HL-60/S4 treated with phorbol 12-myristate 13-acetate at 8.2 ng/mL for 4 days and 3 days (cell line): Measurements from ENCODE around the gene SZRD1.

Experiments used
- in situ Hi-C: fragments of 300-500 bp; cut with MboI; formaldehyde crosslinking; loops from 2 replicates; pipeline ENCODE4 v1.15.0; 2022; ENCODE audit warnings: low sequenced_read_pairs

SZRD1 gene

DNA sequence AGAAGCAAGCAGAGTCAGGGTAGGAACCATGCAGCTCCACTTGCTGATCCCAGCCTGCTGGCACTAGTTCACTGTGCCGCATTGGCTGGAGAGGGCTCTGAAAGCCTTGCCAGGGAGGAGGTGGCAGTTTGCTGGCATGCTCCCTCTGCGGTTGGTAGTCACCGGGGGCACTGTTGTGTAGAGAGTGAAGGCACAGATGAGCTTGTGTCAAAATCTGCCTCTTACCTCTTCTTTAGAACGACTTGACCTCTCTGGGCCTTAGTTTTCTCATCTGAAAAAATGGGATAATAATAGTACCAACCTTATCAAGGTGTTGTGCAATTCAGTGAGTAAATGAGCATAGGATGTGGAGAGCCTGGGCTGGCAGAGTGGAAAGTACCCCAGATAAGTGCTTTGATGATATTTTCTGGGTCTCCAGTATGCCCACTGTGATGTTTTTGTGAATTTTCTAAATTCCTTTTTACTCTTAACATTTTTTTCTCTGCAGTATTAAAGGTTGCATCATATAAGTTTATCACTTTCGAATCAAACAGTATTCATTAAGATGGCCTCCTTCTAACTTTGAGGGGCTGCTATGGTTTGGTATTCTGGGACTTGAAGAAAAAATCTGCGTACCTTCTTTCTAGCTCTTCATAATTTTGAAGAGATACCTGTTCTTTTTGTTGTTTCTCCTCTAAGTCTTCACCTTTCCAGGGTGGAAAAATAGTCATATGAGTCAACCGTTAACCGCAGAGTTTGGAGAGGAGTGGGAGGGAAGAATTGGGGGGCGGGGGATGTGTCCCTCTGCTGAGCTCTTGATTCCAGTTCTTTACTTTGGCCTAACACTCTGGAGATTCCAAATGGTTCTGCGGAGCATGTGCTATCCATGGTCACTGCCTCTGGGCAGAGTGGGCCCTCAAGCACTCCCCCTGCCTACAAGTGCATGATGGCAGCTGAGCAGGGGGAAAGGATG lies 26.8 kb downstream of the SZRD1 start:
- in situ Hi-C loops, result no loop called here

DNA sequence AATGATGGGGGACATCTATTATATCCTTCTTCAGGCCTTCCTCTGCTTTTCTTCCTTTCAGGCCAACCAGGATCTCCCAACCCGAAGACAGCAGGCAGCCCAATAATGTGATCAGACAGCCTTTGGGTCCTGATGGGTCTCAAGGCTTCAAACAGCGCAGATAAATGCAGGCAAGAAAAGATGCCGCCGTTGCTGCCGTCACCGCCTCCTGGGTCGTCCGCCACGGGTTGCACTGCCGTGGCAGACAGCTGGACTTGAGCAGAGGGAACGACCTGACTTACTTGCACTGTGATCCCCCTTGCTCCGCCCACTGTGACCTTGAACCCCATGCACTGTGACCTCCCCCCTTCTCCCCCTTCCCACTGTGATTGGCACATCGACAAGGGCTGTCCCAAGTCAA lies 27.9 kb downstream of the SZRD1 start:
- in situ Hi-C loops, result no loop called here

- in situ Hi-C loops, result no loop called here
Observed at GRCh38 chr1:16396591-16396990, 29.5 kb downstream of the SZRD1 start.

GRCh38 chr1:16397120-16397519 lies 30.1 kb downstream of the SZRD1 start:
- in situ Hi-C loops, result no loop called here

- in situ Hi-C loops, result no loop called here
Observed at GRCh38 chr1:16398371-16398953, 31.4 kb downstream of the SZRD1 start.

GRCh38 chr1:16402742-16403141 lies 35.7 kb downstream of the SZRD1 start:
- in situ Hi-C loops, result no loop called here

- in situ Hi-C loops, result no loop called here
Observed at GRCh38 chr1:16405441-16405840, 38.4 kb downstream of the SZRD1 start.

GRCh38 chr1:16406868-16407267 lies 39.8 kb downstream of the SZRD1 start:
- in situ Hi-C loops, result no loop called here

DNA sequence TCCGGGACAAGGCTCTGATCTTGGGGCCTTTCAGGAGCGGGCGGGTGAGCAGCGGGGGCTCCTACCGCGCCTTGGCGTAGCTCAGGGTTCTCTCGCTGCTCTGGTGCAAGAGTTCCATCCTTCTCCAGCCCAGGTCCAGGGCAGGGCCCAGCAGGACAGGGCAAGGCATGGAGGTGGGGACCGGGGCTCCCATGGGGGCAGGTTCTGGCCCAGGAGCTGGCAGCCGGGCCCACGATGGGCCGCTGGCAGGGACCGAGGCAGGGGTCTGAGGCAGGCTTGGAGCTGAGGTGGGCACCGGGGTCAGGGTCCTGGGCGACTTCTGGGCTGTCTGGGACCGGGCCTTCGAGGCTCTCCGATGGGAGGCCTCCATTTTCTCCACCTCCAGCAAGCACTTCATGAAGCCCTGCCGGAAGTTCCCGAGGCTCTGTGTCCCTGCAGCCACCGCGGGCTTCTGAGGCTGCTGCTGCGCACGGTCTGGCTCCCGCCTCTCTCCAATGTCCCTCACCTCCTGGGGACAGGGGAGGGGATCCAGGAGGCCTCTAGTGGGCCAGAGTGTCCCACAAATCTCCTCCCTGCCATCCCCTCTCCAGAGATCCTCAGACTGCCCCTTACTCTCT lies 42.6 kb downstream of the SZRD1 start:
- in situ Hi-C loops, result no loop called here

GRCh38 chr1:16410803-16411202 lies 43.8 kb downstream of the SZRD1 start:
- in situ Hi-C loops, result no loop called here

DNA sequence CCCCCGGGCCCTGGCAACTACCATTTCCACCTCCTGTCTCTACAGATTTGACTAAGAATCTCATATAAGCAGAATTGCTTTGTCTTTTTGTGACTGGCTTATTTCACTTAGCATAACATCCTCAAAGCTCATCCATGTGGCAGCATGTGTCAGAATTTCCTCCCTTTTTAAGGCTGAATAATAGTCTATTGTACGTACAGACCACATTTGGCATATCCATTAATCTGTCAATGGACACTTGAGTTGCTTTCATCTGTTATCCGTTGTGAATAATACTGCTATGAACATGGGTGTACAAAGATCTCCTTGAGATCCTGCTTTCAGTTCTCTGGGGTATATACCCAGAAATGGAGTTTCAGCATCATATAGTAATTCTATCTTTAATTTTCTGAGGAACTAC lies 46.1 kb downstream of the SZRD1 start:
- in situ Hi-C loops, result no loop called here

DNA sequence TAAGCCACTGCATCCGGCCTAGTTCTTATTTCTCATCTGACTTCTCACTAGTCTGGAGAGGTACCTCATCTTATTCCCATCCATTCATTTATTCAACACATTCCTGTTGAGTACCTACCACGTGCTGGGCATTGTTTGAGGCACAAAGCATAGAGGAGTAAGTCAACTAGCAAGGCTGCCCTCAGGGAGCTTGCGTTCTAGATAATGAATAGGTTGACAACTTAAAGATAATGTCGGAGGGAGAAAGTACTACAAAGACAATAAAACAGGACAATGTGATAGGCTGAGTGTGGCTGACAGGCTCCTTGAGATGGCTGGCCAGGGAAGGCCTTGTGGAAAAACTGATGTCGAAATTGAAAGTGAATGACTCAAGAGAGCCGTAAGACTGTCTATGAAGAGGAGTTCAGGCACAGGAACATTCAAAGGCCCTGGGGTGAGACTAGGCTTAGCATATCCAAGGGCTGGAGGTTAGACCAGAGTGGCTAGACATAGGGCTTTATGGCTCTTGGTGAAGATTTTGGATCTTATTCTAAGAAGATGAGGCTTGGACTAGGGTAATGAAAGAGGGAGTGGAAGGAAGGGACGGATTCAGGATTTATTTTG lies 51.9 kb downstream of the SZRD1 start:
- in situ Hi-C loops, result no loop called here

DNA sequence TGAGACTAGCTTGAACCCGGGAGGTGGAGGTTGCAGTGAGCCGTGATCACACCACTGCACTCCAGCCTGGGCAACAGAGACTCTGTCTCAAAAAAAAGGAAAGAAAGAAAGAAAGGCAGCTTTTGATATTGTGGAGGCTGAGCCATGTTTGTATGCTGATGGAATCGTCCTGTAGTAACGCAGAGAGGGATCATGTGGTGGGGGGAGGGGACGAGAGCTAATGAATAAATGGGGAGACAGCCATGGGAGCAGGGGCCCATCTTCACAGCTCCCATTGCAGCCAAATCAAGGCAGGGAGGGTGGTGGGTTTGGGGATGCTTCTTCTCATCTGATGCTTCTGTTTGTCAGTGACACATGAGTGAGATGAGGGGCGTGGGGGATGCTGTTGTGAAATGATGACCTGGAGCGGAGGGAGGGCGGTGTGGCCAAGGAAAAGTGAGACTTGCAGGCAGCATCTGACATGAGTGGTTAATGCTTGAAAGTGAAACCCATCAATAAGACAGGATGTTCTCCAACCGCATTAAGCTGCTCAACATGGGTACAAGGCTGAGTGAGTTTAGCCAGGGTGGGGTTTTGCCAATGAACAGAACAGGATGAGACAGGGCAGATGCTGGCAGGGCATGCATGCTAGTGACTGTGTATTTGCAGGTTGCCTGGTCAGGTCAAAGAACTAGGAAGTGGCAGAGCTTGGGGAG lies 53.5 kb downstream of the SZRD1 start:
- in situ Hi-C loops, result no loop called here

DNA sequence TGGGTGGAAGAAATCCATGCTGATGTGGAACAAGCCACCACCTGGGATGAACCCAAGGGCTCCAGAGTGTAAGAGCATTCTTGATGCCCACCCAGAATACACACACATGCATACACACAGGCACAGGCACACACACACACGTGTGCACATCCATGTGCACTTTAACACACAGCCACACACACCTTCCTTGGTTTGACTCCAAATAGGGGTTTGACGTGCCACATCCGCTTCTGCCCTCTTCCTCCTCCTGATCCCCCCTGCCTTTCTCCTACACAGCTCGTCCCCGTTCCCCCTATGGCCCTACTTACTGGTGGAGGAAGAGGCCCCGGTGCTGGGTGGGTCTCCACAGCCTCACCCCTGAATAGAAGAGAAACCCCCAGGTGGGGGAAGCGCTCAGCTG lies 54.2 kb downstream of the SZRD1 start:
- in situ Hi-C loops, result no loop called here

GRCh38 chr1:16422041-16422440 lies 55.0 kb downstream of the SZRD1 start:
- in situ Hi-C loops, result no loop called here

DNA sequence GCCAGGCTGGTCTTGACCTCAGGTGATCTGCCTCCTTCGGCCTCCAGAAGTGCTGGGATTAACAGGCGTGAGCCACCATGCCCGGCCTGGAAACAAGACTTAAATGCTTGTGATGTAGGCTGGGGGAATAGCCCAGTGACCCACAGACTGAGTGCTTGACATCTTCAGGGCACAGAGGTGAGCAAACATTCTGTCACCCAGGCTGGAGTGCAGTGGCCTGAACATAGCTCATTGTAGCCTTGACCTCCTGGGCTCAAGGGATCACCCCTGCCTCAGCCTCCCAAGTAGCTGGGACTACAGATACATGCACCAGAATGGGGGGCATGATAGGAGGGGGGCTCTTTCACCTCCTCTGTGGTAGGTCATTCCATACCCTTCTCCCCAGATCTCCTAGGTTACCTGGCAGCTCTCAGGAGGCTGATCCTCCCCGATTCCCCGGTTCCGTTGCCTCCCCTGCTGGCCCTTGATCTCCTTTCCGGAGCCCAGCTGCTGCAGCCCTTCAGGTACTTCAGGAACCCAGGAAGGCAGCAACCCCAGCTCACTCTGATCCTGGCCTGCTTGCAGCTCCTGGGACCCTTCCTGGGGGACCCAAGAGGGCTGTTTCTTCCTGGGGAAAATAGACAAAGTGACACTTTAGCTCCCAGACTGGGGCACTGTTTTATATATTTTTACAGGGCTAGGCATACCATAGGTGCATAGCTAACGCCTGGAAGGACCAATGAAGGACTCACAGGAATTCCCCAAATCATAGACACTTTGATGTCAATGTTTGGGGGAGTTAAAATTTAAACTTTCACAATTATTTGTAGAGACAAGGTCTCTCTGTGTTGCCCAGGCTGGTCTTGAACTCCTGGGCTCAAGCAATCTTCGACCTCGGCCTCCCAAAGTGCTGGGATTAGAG lies 58.3 kb downstream of the SZRD1 start:
- in situ Hi-C loops, result no loop called here

DNA sequence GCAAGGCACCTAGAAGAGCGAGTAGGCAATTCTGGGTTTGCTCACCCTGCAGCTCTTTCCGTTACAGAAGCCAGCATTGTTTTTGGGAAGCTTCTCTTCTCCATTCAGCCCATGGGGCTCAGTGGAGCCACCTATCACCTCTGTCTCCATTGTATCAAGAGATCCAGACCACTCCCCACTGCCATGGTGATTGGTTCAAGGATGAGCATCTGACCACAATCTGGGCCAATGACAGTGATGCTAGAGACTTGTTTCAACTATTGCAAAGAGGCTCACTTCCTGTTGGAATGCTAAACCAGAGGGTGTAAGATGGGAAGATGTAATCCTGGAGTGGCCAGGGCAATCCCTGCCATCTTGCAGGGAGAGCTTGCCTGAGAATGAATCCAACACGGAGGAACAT lies 63.6 kb downstream of the SZRD1 start:
- in situ Hi-C loops, result no loop called here

- in situ Hi-C loops, result no loop called here
Observed at GRCh38 chr1:16433030-16433429, 66.0 kb downstream of the SZRD1 start.

- in situ Hi-C loops, result no loop called here
Observed at GRCh38 chr1:16434007-16434406, 67.0 kb downstream of the SZRD1 start.

DNA sequence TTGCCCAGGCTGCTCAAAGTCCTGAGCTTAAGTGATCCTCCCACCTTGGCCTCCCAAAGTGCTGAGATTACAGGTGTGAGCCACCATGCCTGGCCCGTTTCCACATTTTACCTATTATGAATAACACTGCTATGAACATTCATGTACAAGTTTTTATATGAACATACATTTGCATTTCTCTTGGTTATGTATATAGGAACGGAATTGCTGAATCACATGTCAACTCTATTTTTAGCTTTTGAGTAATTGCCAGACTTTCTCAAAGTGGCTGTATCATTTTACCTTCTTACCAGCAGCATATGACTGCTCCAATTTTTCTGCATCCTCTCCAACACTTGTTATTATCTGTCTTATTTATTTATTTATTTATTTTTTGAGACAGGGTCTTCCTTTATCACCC lies 67.5 kb downstream of the SZRD1 start:
- in situ Hi-C loops, result no loop called here
